WERI-Rb-1 (cell line): Measurements from ENCODE around the gene THPO.

ENCODE experiments used
- DNase-seq: peaks from one replicate; pipeline ENCODE4 v3.0.0-alpha.2; 2020
- H3K27ac ChIP-seq: fragments of 250-450 bp; sonication (Bioruptor Pico); 2 replicates; pipeline ENCODE4 v1.5.1; 2020; ENCODE audit warnings: mild to moderate bottlenecking, moderate library complexity
- H3K27me3 ChIP-seq: fragments of 250-450 bp; sonication (Bioruptor Pico); 2 replicates; pipeline ENCODE4 v1.5.1; 2021; ENCODE audit warnings: mild to moderate bottlenecking, low read depth, moderate library complexity; ENCODE audit not compliant: insufficient read depth, severe bottlenecking
- H3K36me3 ChIP-seq: fragments of 250-450 bp; sonication (Bioruptor Pico); 2 replicates; pipeline ENCODE4 v1.5.1; 2020; ENCODE audit warnings: mild to moderate bottlenecking, moderate library complexity
- H3K4me3 ChIP-seq: 2 replicates; pipeline ENCODE4 v1.5.1; 2011; ENCODE audit warnings: low read depth, mild to moderate bottlenecking, control low read depth, low read length
- H3K9me3 ChIP-seq: fragments of 250-450 bp; sonication (Bioruptor Pico); 2 replicates; pipeline ENCODE4 v1.5.1; 2021; ENCODE audit warnings: mild to moderate bottlenecking, moderate library complexity; ENCODE audit not compliant: severe bottlenecking
- CTCF ChIP-seq: IDR thresholded peaks from 2 replicates; pipeline ENCODE4 v1.5.1; 2011; ENCODE audit warnings: low read depth, mild to moderate bottlenecking, control low read depth, inconsistent platforms, low read length

Gene THPO

DNA sequence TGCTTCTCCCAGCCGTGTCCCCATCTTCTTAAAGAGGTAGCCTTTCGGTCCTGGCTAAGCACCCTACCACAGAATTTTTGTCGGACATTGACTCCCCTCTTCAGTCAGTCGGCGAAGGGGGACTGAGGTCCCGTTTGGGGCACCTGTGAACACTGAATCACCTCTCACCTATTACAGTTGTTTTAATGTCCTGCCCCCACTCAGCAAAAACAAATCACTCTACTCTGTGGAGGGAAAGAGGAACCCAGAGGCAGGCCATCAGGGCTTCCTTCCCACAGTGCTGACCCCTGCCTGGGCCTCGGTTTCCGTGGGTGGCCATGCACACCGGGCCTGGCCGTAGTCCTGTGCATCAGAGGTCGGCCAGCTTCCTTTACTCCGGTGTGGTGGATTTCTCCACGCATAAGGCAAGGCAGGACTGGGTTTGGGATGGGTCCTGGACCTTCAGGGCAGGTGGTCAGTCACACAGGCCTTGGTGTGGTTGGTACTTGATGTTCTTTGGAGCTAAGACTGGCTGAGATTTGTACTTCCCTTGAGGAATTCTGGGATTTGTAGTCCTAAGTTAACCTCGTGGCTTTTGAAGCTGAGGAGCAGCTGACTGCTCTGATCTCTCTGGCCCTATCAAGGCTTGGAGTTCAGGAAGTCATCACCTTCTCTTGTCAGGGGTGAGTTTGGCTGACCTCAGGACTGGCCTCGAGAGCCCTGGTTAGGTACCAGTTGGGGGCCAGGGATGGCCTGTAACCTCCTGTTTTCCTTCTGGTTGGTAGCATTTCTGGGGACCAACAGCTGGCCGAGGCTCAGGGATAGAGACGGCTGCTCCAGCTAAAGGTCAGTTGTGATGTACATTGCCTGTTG is 41.2 kb downstream of the THPO start:
- DNase-seq = no peak

DNA sequence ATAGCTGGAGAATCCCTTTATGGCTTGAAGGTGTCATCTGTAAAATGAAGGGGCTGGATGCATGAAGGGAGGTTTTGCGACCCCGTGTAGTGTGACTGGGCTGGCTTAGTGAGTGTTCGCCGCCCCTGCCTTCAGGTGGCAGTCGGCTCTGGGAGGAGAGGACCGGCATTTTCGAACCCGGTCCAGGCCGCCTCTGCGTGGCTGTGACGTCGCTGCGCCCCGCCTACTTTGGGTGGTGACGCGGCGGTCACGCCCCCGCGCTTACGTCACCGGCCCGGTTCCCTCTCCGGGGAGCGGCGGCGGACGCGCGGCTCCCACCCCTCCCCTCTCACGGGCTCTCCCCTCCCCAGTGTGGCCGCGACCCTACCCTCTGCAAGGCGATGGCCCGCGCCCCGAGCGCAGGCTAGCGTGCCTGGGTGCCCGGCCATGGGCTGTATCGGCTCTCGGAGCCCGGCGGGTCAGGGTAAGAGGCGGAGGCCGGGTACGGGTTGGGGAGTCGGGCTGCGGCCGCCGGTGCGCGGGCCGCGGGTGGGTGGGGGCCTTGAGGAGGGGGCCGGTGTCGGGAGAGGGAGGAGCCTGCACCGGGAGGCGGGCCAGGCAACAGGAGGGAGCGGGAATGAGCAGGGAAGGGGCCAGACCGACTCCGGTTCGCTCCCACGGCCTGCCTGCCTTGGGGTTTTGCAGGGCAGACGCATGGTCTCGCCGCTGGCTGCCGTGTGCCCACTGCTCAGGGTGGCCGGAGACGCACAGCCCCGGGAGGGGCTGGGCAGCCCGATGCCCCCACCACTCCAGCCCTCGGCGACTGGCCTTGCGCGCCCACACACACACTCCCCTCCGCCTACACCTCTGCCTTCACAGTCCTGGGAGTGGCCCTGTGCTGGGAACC is 42.1 kb downstream of the THPO start:
- Histone ChIP-seq H3K27me3 (no peaks in the 10 kb centered on the region), H3K36me3 (peaks cover 48% of the 10 kb centered on the region), H3K9me3 (no peaks in the 10 kb centered on the region), H3K4me3 (peak overlapping the region; percentile 62), H3K27ac (peak overlapping the region; percentile 93)
- no peak for TF ChIP-seq CTCF
- DNase-seq = peak; percentile 91

More for the DNA sequence above, 41.2 kb downstream of the THPO start:
- Histone ChIP-seq H3K4me3 (peak overlapping the region; percentile 62), H3K27ac (peak overlapping the region; percentile 93), H3K27me3 (no peaks in the 10 kb centered on the region), H3K9me3 (no peaks in the 10 kb centered on the region), H3K36me3 (peaks cover 39% of the 10 kb centered on the region)
- no peak for TF ChIP-seq CTCF

DNA sequence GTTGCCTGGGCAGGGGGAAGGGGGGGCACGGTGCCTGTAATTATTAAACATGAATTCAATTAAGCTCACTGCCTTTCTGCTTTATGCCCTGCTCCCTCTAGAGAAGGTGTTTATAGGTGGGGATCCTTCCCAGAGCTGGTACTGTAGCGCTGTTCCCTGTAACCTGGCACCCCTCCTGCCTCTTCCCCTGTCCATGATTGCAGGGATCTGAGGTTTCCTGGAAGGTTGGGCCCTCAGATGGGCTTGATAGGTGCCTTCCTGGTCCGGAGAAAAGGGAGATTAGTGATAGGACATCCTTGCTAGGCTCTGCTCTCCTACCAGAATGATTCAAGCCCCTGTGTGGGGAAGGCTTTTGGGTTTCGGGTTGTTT is 42.7 kb downstream of the THPO start:
- H3K9me3 ChIP-seq = no peaks in the 10 kb centered on the region
- H3K4me3 ChIP-seq = peak overlapping the region; percentile 62; the same call in 1 of the 2 replicates
- H3K27me3 ChIP-seq = no peaks in the 10 kb centered on the region
- TF ChIP-seq CTCF = no peak
- peaks cover 54% of the 10 kb centered on the region for H3K36me3 ChIP-seq
- no peak for DNase-seq
- H3K27ac ChIP-seq = peak overlapping the region; percentile 93

GRCh38 chr3:184334470-184335158 is 43.4 kb downstream of the THPO start:
- Histone ChIP-seq H3K36me3 (peaks cover 60% of the 10 kb centered on the region), H3K9me3 (no peaks in the 10 kb centered on the region), H3K27me3 (no peaks in the 10 kb centered on the region), H3K4me3 (no peak overlapping the region), H3K27ac (peak overlapping the region; percentile 93)
- no peak for TF ChIP-seq CTCF
- DNase-seq = no peak

GRCh38 chr3:184333700-184334099 is 44.3 kb downstream of the THPO start:
- no peak for DNase-seq
- H3K4me3 ChIP-seq = no peak overlapping the region
- no peaks in the 10 kb centered on the region for H3K27me3 ChIP-seq
- no peak for TF ChIP-seq CTCF
- no peak overlapping the region for H3K27ac ChIP-seq
- H3K9me3 ChIP-seq = no peaks in the 10 kb centered on the region
- H3K36me3 ChIP-seq = peaks cover 70% of the 10 kb centered on the region
